H1 (cell line): ENCODE results near the gene NRN1L. TPM values are rescaled to one million over a fixed set of nuclear protein-coding genes. Genes with fewer than 3 reads are reported as not detected.

ENCODE experiments used
- CTCF ChIA-PET: fragments of 300-600 bp; sonication (Branson Sonifier 250); formaldehyde crosslinking; loops from one replicate; lab custom pipeline; 2021; ENCODE audit not compliant: partially characterized antibody; lab: Charles Lee
- POLR2A ChIA-PET: fragments of 300-600 bp; sonication (Branson Sonifier 250); formaldehyde crosslinking; loops from one replicate; lab custom pipeline; 2021; ENCODE audit warnings: inconsistent platforms; ENCODE audit not compliant: partially characterized antibody; lab: Charles Lee
- DNase-seq, 2 experiments: peaks; one replicate each; pipeline versions ENCODE4 v3.0.0 to v3.0.0-alpha.2; 2010 to 2022; ENCODE audit warnings: low spot score in 2 of 2, low read depth in 1 of 2, mixed read lengths in 1 of 2
- FAIRE-seq: peaks from 2 replicates; lab custom pipeline; 2011; peaks lifted over from hg19 to GRCh38; lab: Jason Lieb, UNC
- H2AFZ ChIP-seq: 2 replicates; pipeline ENCODE4 v1.8.1; 2012; ENCODE audit warnings: low read length, inconsistent platforms
- H2AK5ac ChIP-seq: 2 replicates; pipeline ENCODE4 v1.6.1; 2013; ENCODE audit warnings: low read depth, low read length
- H2BK120ac ChIP-seq: replicated peaks from 2 replicates; pipeline ENCODE3; 2013; ENCODE audit warnings: low read depth, low read length, inconsistent platforms
- H2BK12ac ChIP-seq: 2 replicates; pipeline ENCODE4 v1.6.1; 2013; ENCODE audit warnings: low read depth, low read length
- H2BK15ac ChIP-seq: 2 replicates; pipeline ENCODE4 v1.6.1; 2013; ENCODE audit warnings: low read length
- H2BK20ac ChIP-seq: 2 replicates; pipeline ENCODE4 v1.6.1; 2013; ENCODE audit warnings: low read length
- H2BK5ac ChIP-seq: 2 replicates; pipeline ENCODE4 v1.6.1; 2013; ENCODE audit warnings: low read depth, low read length
- H3K14ac ChIP-seq: 2 replicates; pipeline ENCODE4 v1.6.1; 2013; ENCODE audit warnings: inconsistent platforms; ENCODE audit not compliant: insufficient read length
- H3K18ac ChIP-seq: 2 replicates; pipeline ENCODE4 v1.6.1; 2013; ENCODE audit warnings: low read length; ENCODE audit errors: extremely low read depth
- H3K23ac ChIP-seq: 2 replicates; pipeline ENCODE4 v1.6.1; 2013; ENCODE audit warnings: inconsistent platforms; ENCODE audit not compliant: insufficient read length
- H3K23me2 ChIP-seq: 2 replicates; pipeline ENCODE4 v1.6.1; 2013; ENCODE audit warnings: low read depth, low read length
- H3K27ac ChIP-seq: 2 replicates; pipeline ENCODE4 v1.6.1; 2011; ENCODE audit warnings: low read depth, low read length, inconsistent platforms
- H3K27me3 ChIP-seq, 4 experiments: replicated peaks in 1 of 4; 1 replicate in 1 of 4; 2 replicates in 3 of 4; pipeline versions ENCODE4 v1.6.1 to v1.8.1; 2011 to 2013; ENCODE audit warnings: low read length in 3 of 4, mild to moderate bottlenecking in 3 of 4, inconsistent platforms in 2 of 4, mixed read lengths in 2 of 4, moderate library complexity in 1 of 4; ENCODE audit not compliant: control insufficient read depth in 3 of 4, insufficient read depth in 3 of 4; ENCODE audit errors: extremely low read depth in 1 of 4
- H3K36me3 ChIP-seq, 4 experiments: 2 replicates each; pipeline versions ENCODE4 v1.6.1 to v1.8.1; 2011 to 2013; ENCODE audit warnings: mild to moderate bottlenecking in 4 of 4, low read length in 3 of 4, moderate library complexity in 2 of 4, control low read depth in 1 of 4, inconsistent platforms in 1 of 4; ENCODE audit not compliant: insufficient read depth in 4 of 4, control insufficient read depth in 2 of 4
- H3K4ac ChIP-seq: replicated peaks from 2 replicates; pipeline ENCODE3; 2013; ENCODE audit warnings: low read length, low read depth, mixed read lengths, inconsistent platforms; ENCODE audit not compliant: insufficient read length
- H3K4me1 ChIP-seq, 4 experiments: replicated peaks in 1 of 4; 1 replicate in 1 of 4; 2 replicates in 3 of 4; pipeline versions ENCODE4 v1.6.1 to v1.8.1; 2011 to 2013; ENCODE audit warnings: low read length in 3 of 4, inconsistent platforms in 2 of 4, mixed read lengths in 1 of 4; ENCODE audit not compliant: insufficient read depth in 4 of 4, control insufficient read depth in 3 of 4
- H3K4me2 ChIP-seq, 2 experiments: 2 replicates each; pipeline versions ENCODE4 v1.6.1 to v1.8.1; 2011 to 2013; ENCODE audit warnings: low read depth in 2 of 2, low read length in 2 of 2, control low read depth in 1 of 2, inconsistent platforms in 1 of 2, mild to moderate bottlenecking in 1 of 2; ENCODE audit not compliant: insufficient read depth in 1 of 2
- H3K4me3 ChIP-seq, 4 experiments: fragments of 200-600, 300-600 bp in 1 of 4; sonication (generic), shearing (Covaris generic), sonication (Bioruptor Twin) in 1 of 4; 2 replicates each; pipeline versions ENCODE4 v1.5.1 to v1.8.1; 2011 to 2016; ENCODE audit warnings: low read length in 4 of 4, low read depth in 3 of 4, control low read depth in 2 of 4, inconsistent platforms in 2 of 4, mild to moderate bottlenecking in 2 of 4, mixed read lengths in 1 of 4, moderate library complexity in 1 of 4; ENCODE audit not compliant: insufficient read depth in 2 of 4; ENCODE audit errors: extremely low read depth in 1 of 4
- H3K56ac ChIP-seq: replicated peaks from 2 replicates; pipeline ENCODE3; 2013; ENCODE audit warnings: low read depth, mild to moderate bottlenecking, mixed read lengths, low read length, inconsistent platforms; ENCODE audit not compliant: insufficient read length
- H3K79me1 ChIP-seq: 2 replicates; pipeline ENCODE4 v1.6.1; 2013; ENCODE audit warnings: low read depth, low read length, control low read depth
- H3K79me2 ChIP-seq, 2 experiments: 2 replicates each; pipeline versions ENCODE4 v1.6.1 to v1.8.1; 2012 to 2013; ENCODE audit warnings: low read length in 2 of 2, mild to moderate bottlenecking in 2 of 2, inconsistent platforms in 1 of 2; ENCODE audit not compliant: insufficient read depth in 2 of 2, control insufficient read depth in 1 of 2
- H3K9ac ChIP-seq, 4 experiments: replicated peaks in 1 of 4; 1 replicate in 1 of 4; 2 replicates in 3 of 4; pipeline versions ENCODE4 v1.6.1 to v1.8.1; 2011 to 2013; ENCODE audit warnings: low read depth in 3 of 4, low read length in 3 of 4, control low read depth in 2 of 4, mild to moderate bottlenecking in 2 of 4, moderate library complexity in 2 of 4, inconsistent platforms in 1 of 4; ENCODE audit errors: extremely low read depth in 1 of 4
- H3K9me3 ChIP-seq, 2 experiments: 2 replicates each; pipeline versions ENCODE4 v1.6.1 to v1.8.1; 2012 to 2013; ENCODE audit warnings: mild to moderate bottlenecking in 2 of 2, moderate library complexity in 2 of 2, control low read depth in 1 of 2, inconsistent platforms in 1 of 2, low read depth in 1 of 2, low read length in 1 of 2, mixed read lengths in 1 of 2; ENCODE audit not compliant: insufficient read depth in 2 of 2
- H4K20me1 ChIP-seq, 2 experiments: replicated peaks in 1 of 2; 2 replicates each; pipeline versions ENCODE3 to v1.8.1; 2011 to 2013; ENCODE audit warnings: inconsistent platforms in 2 of 2, low read length in 2 of 2, mild to moderate bottlenecking in 1 of 2; ENCODE audit not compliant: insufficient read depth in 2 of 2, control insufficient read depth in 1 of 2
- H4K5ac ChIP-seq: 2 replicates; pipeline ENCODE4 v1.6.1; 2013; ENCODE audit warnings: low read length, low read depth, mixed read lengths, inconsistent platforms; ENCODE audit not compliant: insufficient read length
- H4K8ac ChIP-seq: 2 replicates; pipeline ENCODE4 v1.8.0; 2013; ENCODE audit warnings: mild to moderate bottlenecking, moderate library complexity, low read length, inconsistent platforms; ENCODE audit not compliant: insufficient read depth; ENCODE audit errors: extremely low read depth
- H4K91ac ChIP-seq: replicated peaks from 2 replicates; pipeline ENCODE3; 2013; ENCODE audit warnings: low read length, mixed read lengths, inconsistent platforms; ENCODE audit not compliant: insufficient read length
- BRCA1 ChIP-seq: IDR thresholded peaks from 2 replicates; pipeline ENCODE4 v1.6.1; 2012; ENCODE audit warnings: low read depth, low read length, improper control_type of control experiment
- CBX5 ChIP-seq: fragments of 300-800, 300-1000 bp; sonication (generic); IDR thresholded peaks from 2 replicates; pipeline ENCODE4 v1.7.1; 2016; ENCODE audit warnings: antibody characterized with exemption, low read length, low read depth
- CBX8 ChIP-seq: fragments of 300-800, 300-1000 bp; sonication (generic); IDR thresholded peaks from 2 replicates; pipeline ENCODE4 v1.7.1; 2016; ENCODE audit warnings: low read depth, low read length, borderline replicate concordance
- HDAC6 ChIP-seq: IDR thresholded peaks from one replicate; pipeline ENCODE4 v1.7.1; 2012; ENCODE audit warnings: low read depth, mild to moderate bottlenecking, inconsistent platforms, low read length, moderate library complexity
- JUND ChIP-seq: IDR thresholded peaks from 2 replicates; pipeline ENCODE4 v1.6.1; 2011; ENCODE audit warnings: mild to moderate bottlenecking, improper control_type of control experiment, low read length
- PHF8 ChIP-seq: fragments of 200-600 bp; sonication (generic); conservative IDR thresholded peaks from 2 replicates; pipeline ENCODE4 v1.7.1; 2012; ENCODE audit warnings: low read depth, mild to moderate bottlenecking, inconsistent platforms, low read length, moderate library complexity
- SIRT6 ChIP-seq: IDR thresholded peaks from one replicate; pipeline ENCODE4 v1.7.1; 2012; ENCODE audit warnings: low read length, inconsistent platforms
- SIX5 ChIP-seq: IDR thresholded peaks from 2 replicates; pipeline ENCODE4 v1.6.1; 2011; ENCODE audit warnings: mild to moderate bottlenecking, low read depth, low read length
- SP1 ChIP-seq: IDR thresholded peaks from 2 replicates; pipeline ENCODE4 v1.6.1; 2011; ENCODE audit warnings: low read depth, low read length
- SP2 ChIP-seq: IDR thresholded peaks from 2 replicates; pipeline ENCODE4 v1.6.1; 2012; ENCODE audit warnings: mild to moderate bottlenecking, low read length, inconsistent platforms
- TBP ChIP-seq: IDR thresholded peaks from 2 replicates; pipeline ENCODE4 v1.6.1; 2011; ENCODE audit warnings: low read depth, low read length, improper control_type of control experiment
- WGBS, 2 experiments: shearing (Covaris generic) in 1 of 2; methylation state at CpG; one replicate each; pipeline versions ENCODE4 v1.1.6 to v1.1.7; 2013 to 2015; ENCODE audit warnings: low lambda C conversion rate in 2 of 2, mixed read lengths in 2 of 2, inconsistent platforms in 1 of 2, low coverage in 1 of 2, missing lambda C conversion rate in 1 of 2; ENCODE audit not compliant: insufficient replicate concordance in 2 of 2, insufficient coverage in 1 of 2, insufficient read length in 1 of 2; ENCODE audit errors: extremely low coverage in 1 of 2, missing lambda C conversion rate in 1 of 2; 5-methylcytosine and 5-hydroxymethylcytosine counted together
- polyA plus RNA-seq, 7 experiments: library from polyadenylated mRNA; depleted of rRNA in 3 of 7; stranded (reverse) in 5 of 7; unstranded in 2 of 7; fragments of >200 nt in 5 of 7; fragments of 200-250 nt in 2 of 7; gene quantifications; 1 replicate in 5 of 7; 2 replicates in 1 of 7; 4 replicates in 1 of 7; pipeline versions ENCODE4 v1.2.1 to v1.2.3, GENCODE V29; 2011 to 2013; ENCODE audit warnings: missing spikeins in 2 of 7, mixed read lengths in 2 of 7
- total RNA-seq: library from RNA; stranded (reverse); fragmentation: NEBNext Ultra II Directional; extraction: Animal tissue kit (Norgen Biotek cat#: 25700); gene quantifications from 2 replicates; pipeline ENCODE4 v1.2.1, GENCODE V29; 2021
- TF ChIP-seq, protein P1 (sequence below): IDR thresholded peaks from 2 replicates; pipeline ENCODE4 v1.6.1; 2012; ENCODE audit warnings: low read length, inconsistent platforms
- TF ChIP-seq, protein P2 (sequence below): IDR thresholded peaks from 2 replicates; pipeline ENCODE4 v1.6.1; 2012; ENCODE audit warnings: inconsistent platforms

NRN1L gene
- total and polyA plus RNA-seq, 2 of the 8 experiments (the other 6 are each of a cell fraction or from before 2014, with no cell fraction given), result 4.1 to 35.2 TPM

- Histone ChIP-seq H3K36me3 (peaks cover 14 to 51% (median 28%) of the 10 kb centered on the region in 4 experiments), H2BK120ac (no peak overlapping the region), H2BK20ac (no peak overlapping the region), H3K4me2 (no peak overlapping the region), H4K91ac (peak overlapping the region; percentile 46), H3K27me3 (no peaks in the 10 kb centered on the region), H2AFZ (no peak overlapping the region), H3K4me3 (no peak overlapping the region), H2BK15ac (no peak overlapping the region), H3K23me2 (peaks cover 2% of the 10 kb centered on the region; the same call in 1 of the 2 replicates), H2BK5ac (no peak overlapping the region), H3K9me3 (no peaks in the 10 kb centered on the region), H3K4ac (no peak overlapping the region), H2AK5ac (no peak overlapping the region), H3K27ac (no peak overlapping the region), H3K18ac (no peak overlapping the region), H3K9ac (no peak overlapping the region), H3K23ac (no peak overlapping the region), H2BK12ac (no peak overlapping the region), H3K56ac (no peak overlapping the region), H4K20me1 (peaks cover 10 to 16% of the 10 kb centered on the region in 2 experiments), H3K79me1 (peaks cover 7% of the 10 kb centered on the region), H3K4me1 (no peaks in the 10 kb centered on the region; a peak in 2 of 7 replicates), H3K14ac (no peak overlapping the region), H4K8ac (no peak overlapping the region), H3K79me2 (peaks cover 0 to 9% of the 10 kb centered on the region in 2 experiments; a peak in 2 of 4 replicates), H4K5ac (no peak overlapping the region)
- DNase-seq (no peak), FAIRE-seq (no peak)
- ChIA-PET POLR2A (interaction anchor here (0.6 to 1.0 kb wide), 2 partner anchors 9 to 210 kb away, joined by 3 read pairs; no protein-coding TSS in a partner anchor), CTCF (interaction anchor here (0.9 to 12.2 kb wide), 7 partner anchors 15 to 197 kb away, joined by 3 to 123 read pairs (median 4); partner anchors contain the start of genes CENPT and NUTF2)
- 98% methylated on average over 6 of the region's 6 CpGs; no CpG with 5 or more reads in 1 of the 2 experiments for WGBS, 2 experiments
- no peak for TF ChIP-seq PHF8
- TF ChIP-seq, protein P1, sequence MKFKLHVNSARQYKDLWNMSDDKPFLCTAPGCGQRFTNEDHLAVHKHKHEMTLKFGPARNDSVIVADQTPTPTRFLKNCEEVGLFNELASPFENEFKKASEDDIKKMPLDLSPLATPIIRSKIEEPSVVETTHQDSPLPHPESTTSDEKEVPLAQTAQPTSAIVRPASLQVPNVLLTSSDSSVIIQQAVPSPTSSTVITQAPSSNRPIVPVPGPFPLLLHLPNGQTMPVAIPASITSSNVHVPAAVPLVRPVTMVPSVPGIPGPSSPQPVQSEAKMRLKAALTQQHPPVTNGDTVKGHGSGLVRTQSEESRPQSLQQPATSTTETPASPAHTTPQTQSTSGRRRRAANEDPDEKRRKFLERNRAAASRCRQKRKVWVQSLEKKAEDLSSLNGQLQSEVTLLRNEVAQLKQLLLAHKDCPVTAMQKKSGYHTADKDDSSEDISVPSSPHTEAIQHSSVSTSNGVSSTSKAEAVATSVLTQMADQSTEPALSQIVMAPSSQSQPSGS, result no peak
- no peak for TF ChIP-seq HDAC6
- TF ChIP-seq TBP, result no peak
- no peak for TF ChIP-seq BRCA1
- TF ChIP-seq SP1, result no peak
- no peak for TF ChIP-seq CBX5
- TF ChIP-seq SP2, result no peak
- no peak for TF ChIP-seq JUND
- no peak for TF ChIP-seq SIX5
- no peak for TF ChIP-seq CBX8
- no peak for TF ChIP-seq SIRT6
- TF ChIP-seq, protein P2, sequence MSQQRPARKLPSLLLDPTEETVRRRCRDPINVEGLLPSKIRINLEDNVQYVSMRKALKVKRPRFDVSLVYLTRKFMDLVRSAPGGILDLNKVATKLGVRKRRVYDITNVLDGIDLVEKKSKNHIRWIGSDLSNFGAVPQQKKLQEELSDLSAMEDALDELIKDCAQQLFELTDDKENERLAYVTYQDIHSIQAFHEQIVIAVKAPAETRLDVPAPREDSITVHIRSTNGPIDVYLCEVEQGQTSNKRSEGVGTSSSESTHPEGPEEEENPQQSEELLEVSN, result no peak
Measured at GRCh38 chr16:67868290-67868689, 16.4 kb upstream of the NRN1L start.
